ENCODE data around the gene ZCCHC7. TPM values are rescaled to one million over a fixed set of nuclear protein-coding genes. Genes with fewer than 3 reads are reported as not detected.

ZCCHC7 gene
- total and polyA plus RNA-seq, 2 of the 8 experiments (the other 6 are each of a cell fraction or from before 2014, with no cell fraction given): 12.2 to 27.5 TPM

DNA sequence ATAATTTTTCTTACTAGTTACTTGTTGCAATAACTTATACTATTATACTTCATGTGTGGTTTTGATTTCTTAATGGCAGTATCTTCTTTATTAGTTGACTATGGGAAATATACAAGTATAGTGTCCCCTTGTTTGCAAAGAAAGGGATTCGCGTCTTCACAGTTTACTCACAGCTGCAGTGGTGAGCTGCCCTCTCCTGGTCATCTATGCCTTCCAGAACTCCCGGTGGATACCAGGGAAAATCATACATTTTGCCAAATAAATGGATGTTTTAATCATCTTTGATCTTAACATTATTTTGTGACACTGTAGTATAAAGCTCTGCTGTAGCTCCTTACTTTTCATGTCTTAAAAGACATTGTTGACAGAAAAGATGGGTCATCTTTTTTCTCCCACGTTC is 142.0 kb downstream of the ZCCHC7 start:
- Histone ChIP-seq H4K5ac (ENCODE audit: insufficient read length, low read depth, low read length) (no peak overlapping the region), H3K56ac (replicated peaks; ENCODE audit: insufficient read length, low read depth, low read length) (no peak overlapping the region), H3K27ac (ENCODE audit: low read depth, low read length) (no peak overlapping the region), H2BK120ac (replicated peaks; ENCODE audit: low read depth, low read length) (no peak overlapping the region), H3K9me3 (ENCODE audit: insufficient read depth in 2 of 2, low read depth in 1 of 2, low read length in 1 of 2) (no peaks in the 10 kb centered on the region), H3K4me1 (replicated peaks in 1 of 4; ENCODE audit: control insufficient read depth in 3 of 4, insufficient read depth in 4 of 4, low read length in 3 of 4) (peaks cover 3 to 6% (median 3%) of the 10 kb centered on the region in 4 experiments), H2AFZ (ENCODE audit: low read length) (no peak overlapping the region), H3K4me2 (ENCODE audit: insufficient read depth in 1 of 2, low read depth in 2 of 2, low read length in 2 of 2) (no peak overlapping the region), H3K4ac (replicated peaks; ENCODE audit: insufficient read length, low read depth, low read length) (no peak overlapping the region), H4K8ac (ENCODE audit: extremely low read depth, insufficient read depth, low read length) (no peak overlapping the region), H2BK5ac (ENCODE audit: low read depth, low read length) (no peak overlapping the region), H3K14ac (ENCODE audit: insufficient read length) (no peak overlapping the region), H2AK5ac (ENCODE audit: low read depth, low read length) (no peak overlapping the region), H2BK15ac (ENCODE audit: low read length) (no peak overlapping the region), H3K79me1 (ENCODE audit: low read depth, low read length) (no peaks in the 10 kb centered on the region), H3K23me2 (ENCODE audit: low read depth, low read length) (no peaks in the 10 kb centered on the region), H3K23ac (ENCODE audit: insufficient read length) (no peak overlapping the region), H3K79me2 (ENCODE audit: control insufficient read depth in 1 of 2, insufficient read depth in 2 of 2, low read length in 2 of 2) (no peaks in the 10 kb centered on the region), H3K18ac (ENCODE audit: extremely low read depth, low read length) (no peak overlapping the region), H4K91ac (replicated peaks; ENCODE audit: insufficient read length, low read length) (no peak overlapping the region), H3K9ac (replicated peaks in 1 of 4; ENCODE audit: extremely low read depth in 1 of 4, low read depth in 3 of 4, low read length in 3 of 4) (no peak overlapping the region), H2BK12ac (ENCODE audit: low read depth, low read length) (no peak overlapping the region), H3K27me3 (replicated peaks in 1 of 4; ENCODE audit: control insufficient read depth in 3 of 4, extremely low read depth in 1 of 4, insufficient read depth in 3 of 4, low read length in 3 of 4) (no peaks in the 10 kb centered on the region), H3K4me3 (ENCODE audit: extremely low read depth in 1 of 4, insufficient read depth in 2 of 4, low read depth in 3 of 4, low read length in 4 of 4) (no peak overlapping the region), H3K36me3 (ENCODE audit: control insufficient read depth in 2 of 4, insufficient read depth in 4 of 4, low read length in 3 of 4) (no peaks in the 10 kb centered on the region), H4K20me1 (replicated peaks in 1 of 2; ENCODE audit: control insufficient read depth in 1 of 2, insufficient read depth in 2 of 2, low read length in 2 of 2) (peaks cover 0 to 2% of the 10 kb centered on the region in 2 experiments), H2BK20ac (ENCODE audit: low read length) (no peak overlapping the region)
- CTCF ChIA-PET (ENCODE audit: partially characterized antibody): interaction anchor here (0.6 to 4.4 kb wide), 21 partner anchors 11 to 265 kb away, joined by 3 to 38 read pairs (median 5); no protein-coding TSS in a partner anchor
- TF ChIP-seq, protein P1, sequence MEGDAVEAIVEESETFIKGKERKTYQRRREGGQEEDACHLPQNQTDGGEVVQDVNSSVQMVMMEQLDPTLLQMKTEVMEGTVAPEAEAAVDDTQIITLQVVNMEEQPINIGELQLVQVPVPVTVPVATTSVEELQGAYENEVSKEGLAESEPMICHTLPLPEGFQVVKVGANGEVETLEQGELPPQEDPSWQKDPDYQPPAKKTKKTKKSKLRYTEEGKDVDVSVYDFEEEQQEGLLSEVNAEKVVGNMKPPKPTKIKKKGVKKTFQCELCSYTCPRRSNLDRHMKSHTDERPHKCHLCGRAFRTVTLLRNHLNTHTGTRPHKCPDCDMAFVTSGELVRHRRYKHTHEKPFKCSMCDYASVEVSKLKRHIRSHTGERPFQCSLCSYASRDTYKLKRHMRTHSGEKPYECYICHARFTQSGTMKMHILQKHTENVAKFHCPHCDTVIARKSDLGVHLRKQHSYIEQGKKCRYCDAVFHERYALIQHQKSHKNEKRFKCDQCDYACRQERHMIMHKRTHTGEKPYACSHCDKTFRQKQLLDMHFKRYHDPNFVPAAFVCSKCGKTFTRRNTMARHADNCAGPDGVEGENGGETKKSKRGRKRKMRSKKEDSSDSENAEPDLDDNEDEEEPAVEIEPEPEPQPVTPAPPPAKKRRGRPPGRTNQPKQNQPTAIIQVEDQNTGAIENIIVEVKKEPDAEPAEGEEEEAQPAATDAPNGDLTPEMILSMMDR (IDR thresholded peaks at IDR 0.05; ENCODE audit: control extremely low read depth in 1 of 3, insufficient read depth in 1 of 3, low read depth in 1 of 3, low read length in 3 of 3): peak; percentile 64 to 86 (median 73)
- TF ChIP-seq EP300 (IDR thresholded peaks at IDR 0.05; ENCODE audit: borderline replicate concordance in 1 of 2, low read depth in 2 of 2, low read length in 2 of 2) (no peak), RAD21 (IDR thresholded peaks at IDR 0.05 in 1 of 2, conservative IDR thresholded peaks at IDR 0.05 in 1 of 2; ENCODE audit: low read depth in 2 of 2, low read length in 2 of 2) (peak; percentile 91 to 93)
- FAIRE-seq (peak; percentile 91), DNase-seq (ENCODE audit: low read depth in 1 of 2, low spot score in 2 of 2) (no peak)
- WGBS, 2 experiments (ENCODE audit: extremely low coverage in 1 of 2, insufficient coverage in 1 of 2, insufficient read length in 1 of 2, insufficient replicate concordance in 2 of 2, low coverage in 1 of 2, low lambda C conversion rate in 2 of 2, missing lambda C conversion rate in 1 of 2): 57% methylated on average over 4 of the region's 4 CpGs; no CpG with 5 or more reads in 1 of the 2 experiments
- POLR2A ChIA-PET (ENCODE audit: partially characterized antibody): no interaction called here
